HepG2 (cell line): ENCODE data around the gene VTN.
A peak's percentile ranks its signal among the peaks of the same experiment; 100 is the strongest.

Experiments
- IRF9 ChIP-seq: sonication (generic); formaldehyde crosslinking; IDR thresholded peaks from 2 replicates; pipeline ENCODE4 v1.8.0; 2022; ENCODE audit warnings: missing genetic modification reagents, mild to moderate bottlenecking, borderline replicate concordance
- MAFK ChIP-seq, 2 experiments: IDR thresholded peaks in 1 of 2; conservative IDR thresholded peaks in 1 of 2; 2 replicates each; pipeline ENCODE4 v1.6.1; 2011; ENCODE audit warnings: improper control_type of control experiment in 2 of 2, low read length in 2 of 2
- NCOR1 ChIP-seq: fragments of 200-600 bp; sonication (generic); IDR thresholded peaks from 2 replicates; pipeline ENCODE4 v1.7.0; 2017; ENCODE audit warnings: antibody characterized with exemption, low read length, borderline replicate concordance
- NFE2L1 ChIP-seq: sonication (generic); formaldehyde crosslinking; IDR thresholded peaks from 2 replicates; pipeline ENCODE4 v1.4.0; 2020; ENCODE audit warnings: missing genetic modification reagents, mild to moderate bottlenecking, borderline replicate concordance
- NR2C2 ChIP-seq: sonication (generic); formaldehyde crosslinking; IDR thresholded peaks from 2 replicates; pipeline ENCODE4 v1.4.0; 2020; ENCODE audit warnings: missing genetic modification reagents, mild to moderate bottlenecking, moderate library complexity, borderline replicate concordance
- PAX8 ChIP-seq: sonication (generic); formaldehyde crosslinking; IDR thresholded peaks from 2 replicates; pipeline ENCODE4 v1.8.0; 2022; ENCODE audit warnings: mild to moderate bottlenecking, missing genetic modification reagents, borderline replicate concordance
- POLR2A ChIP-seq, 2 experiments: IDR thresholded peaks; 2 replicates each; pipeline ENCODE4 v1.6.1; 2011; ENCODE audit warnings: low read depth in 2 of 2, low read length in 2 of 2, mild to moderate bottlenecking in 1 of 2, moderate library complexity in 1 of 2; ENCODE audit not compliant: insufficient read depth in 1 of 2
- ZBTB4 ChIP-seq: sonication (generic); formaldehyde crosslinking; IDR thresholded peaks from 2 replicates; pipeline ENCODE4 v1.4.0; 2020; ENCODE audit warnings: missing genetic modification reagents, mild to moderate bottlenecking, borderline replicate concordance
- ZFP36 ChIP-seq: fragments of 150-350 bp; IDR thresholded peaks from 2 replicates; pipeline ENCODE4 v1.6.1; 2018; ENCODE audit warnings: borderline replicate concordance, low read length, low read depth; ENCODE audit not compliant: partially characterized antibody
- ZFP82 ChIP-seq: sonication (generic); formaldehyde crosslinking; IDR thresholded peaks from 2 replicates; pipeline ENCODE4 v1.5.1; 2020; ENCODE audit warnings: mild to moderate bottlenecking, missing genetic modification reagents, borderline replicate concordance

- TF ChIP-seq ZBTB4 (no peak), MAFK (conservative IDR thresholded peaks at IDR 0.05 in 1 of 2, IDR thresholded peaks at IDR 0.05 in 1 of 2; ENCODE audit: low read length in 2 of 2) (no peak), NR2C2 (no peak), PAX8 (CRISPR knock-in tag) (0 out of 2 replicates have a peak, but pooled peaks have one; percentile 3), ZFP82 (no peak), NFE2L1 (CRISPR knock-in tag) (no peak), ZFP36 (no peak), IRF9 (CRISPR knock-in tag) (0 out of 2 replicates have a peak, but pooled peaks have one; percentile 25), NCOR1 (no peak), POLR2A (IDR thresholded peaks at IDR 0.05; ENCODE audit: insufficient read depth in 1 of 2, low read depth in 2 of 2, low read length in 2 of 2) (peak in 1 of 2 experiments; percentile 45; a peak in 1 of 4 replicates)
Measured at GRCh38 chr17:28335959-28336871, 33.9 kb downstream of the VTN start.
